ENCODE data around the gene PRR35. TPM values are rescaled to one million over a fixed set of nuclear protein-coding genes. Genes with fewer than 3 reads are reported as not detected.

PRR35 gene
- total RNA-seq, 2 experiments from 2014 or later: not detected

DNA sequence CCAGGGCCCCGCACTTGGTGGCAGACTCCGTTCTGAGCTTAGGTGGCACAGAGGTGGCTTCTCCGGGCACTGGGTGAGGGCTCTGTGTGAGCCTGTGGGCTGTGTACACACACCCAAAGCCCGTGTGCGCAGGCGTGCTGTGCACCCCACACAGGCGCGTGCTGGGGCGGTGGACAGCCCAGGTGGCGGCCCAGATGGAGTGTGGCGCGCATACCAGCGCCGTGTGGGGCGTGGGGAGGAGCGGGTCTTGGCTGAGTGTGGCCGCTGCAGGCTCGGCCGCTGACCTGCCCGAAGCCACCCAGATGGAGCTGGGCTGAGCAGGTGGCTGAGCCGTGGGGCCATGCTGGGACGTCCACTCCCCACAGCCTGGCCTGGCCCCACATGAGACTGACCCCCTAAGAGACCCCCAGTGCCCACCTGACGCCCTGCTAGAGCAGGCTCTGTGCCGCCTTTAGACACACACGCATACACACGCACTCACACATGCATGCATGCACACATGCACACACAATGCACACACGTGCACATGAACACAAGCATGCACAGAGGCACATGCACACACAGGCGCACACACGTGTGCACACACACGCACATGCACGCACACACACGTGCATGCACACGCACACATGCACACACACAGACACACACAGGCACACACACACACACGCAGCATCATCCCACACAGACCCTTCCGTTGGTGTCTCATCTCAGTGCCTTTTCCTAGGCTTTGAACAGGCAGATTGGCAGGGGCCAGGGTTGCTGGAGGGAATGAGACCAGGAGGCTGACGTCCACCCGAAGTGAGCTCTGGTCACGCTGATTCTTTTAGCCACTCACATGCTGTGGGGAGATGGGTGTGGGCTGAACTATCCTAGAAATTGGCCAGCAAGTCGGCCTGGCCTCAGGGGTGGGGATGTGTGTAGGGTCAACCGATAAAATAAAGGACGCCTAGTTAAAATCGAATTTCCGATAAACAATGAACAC is 2.1 kb downstream of the PRR35 start:
- H3K9me3 Mint-ChIP-seq (ENCODE audit: low read depth): no peaks in the 10 kb centered on the region
- H3K36me3 Mint-ChIP-seq (ENCODE audit: low read depth): no peaks in the 10 kb centered on the region
- intact Hi-C loops (cut with DNase I, micrococcal nuclease): no loop called here
- peaks cover 9% of the 10 kb centered on the region for H3K27me3 Mint-ChIP-seq
- POLR2A ChIA-PET: no interaction called here
- no peak overlapping the region for H3K27ac Mint-ChIP-seq
- CTCF ChIA-PET: no interaction called here
- DNase-seq (no peak), ATAC-seq (no peak)
- no peak overlapping the region for H3K4me3 Mint-ChIP-seq
- H3K4me1 Mint-ChIP-seq: peaks cover 9% of the 10 kb centered on the region

DNA sequence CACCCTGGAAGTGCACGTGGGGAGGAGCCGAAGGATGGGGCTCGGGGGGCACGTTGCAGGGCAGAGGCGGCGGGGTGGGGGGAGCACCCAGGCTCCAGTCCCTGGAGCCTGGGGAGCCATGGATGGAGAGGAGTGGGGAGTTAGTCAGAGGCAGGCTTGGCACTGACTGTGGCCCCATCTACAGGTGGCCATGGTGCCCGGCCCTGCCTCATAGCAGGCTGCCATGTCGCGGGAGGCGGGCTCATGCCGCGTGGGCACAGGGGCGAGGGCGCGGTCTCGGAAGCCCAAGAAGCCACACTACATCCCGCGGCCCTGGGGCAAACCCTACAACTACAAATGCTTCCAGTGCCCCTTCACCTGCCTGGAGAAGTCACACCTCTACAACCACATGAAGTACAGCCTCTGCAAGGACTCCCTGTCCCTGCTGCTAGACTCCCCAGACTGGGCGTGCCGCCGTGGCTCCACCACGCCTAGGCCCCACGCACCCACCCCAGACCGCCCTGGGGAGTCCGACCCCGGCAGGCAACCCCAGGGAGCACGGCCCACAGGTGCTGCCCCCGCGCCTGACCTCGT is 3.0 kb downstream of the PRR35 start:
- Mint-ChIP-seq H3K4me3 (no peak overlapping the region), H3K9me3 (ENCODE audit: low read depth) (no peaks in the 10 kb centered on the region), H3K36me3 (ENCODE audit: low read depth) (no peaks in the 10 kb centered on the region), H3K4me1 (peaks cover 9% of the 10 kb centered on the region), H3K27me3 (peaks cover 7% of the 10 kb centered on the region), H3K27ac (no peak overlapping the region)
- DNase-seq (no peak), ATAC-seq (no peak)
- intact Hi-C loops (cut with DNase I, micrococcal nuclease): no loop called here
- ChIA-PET CTCF (no interaction called here), POLR2A (no interaction called here)

DNA sequence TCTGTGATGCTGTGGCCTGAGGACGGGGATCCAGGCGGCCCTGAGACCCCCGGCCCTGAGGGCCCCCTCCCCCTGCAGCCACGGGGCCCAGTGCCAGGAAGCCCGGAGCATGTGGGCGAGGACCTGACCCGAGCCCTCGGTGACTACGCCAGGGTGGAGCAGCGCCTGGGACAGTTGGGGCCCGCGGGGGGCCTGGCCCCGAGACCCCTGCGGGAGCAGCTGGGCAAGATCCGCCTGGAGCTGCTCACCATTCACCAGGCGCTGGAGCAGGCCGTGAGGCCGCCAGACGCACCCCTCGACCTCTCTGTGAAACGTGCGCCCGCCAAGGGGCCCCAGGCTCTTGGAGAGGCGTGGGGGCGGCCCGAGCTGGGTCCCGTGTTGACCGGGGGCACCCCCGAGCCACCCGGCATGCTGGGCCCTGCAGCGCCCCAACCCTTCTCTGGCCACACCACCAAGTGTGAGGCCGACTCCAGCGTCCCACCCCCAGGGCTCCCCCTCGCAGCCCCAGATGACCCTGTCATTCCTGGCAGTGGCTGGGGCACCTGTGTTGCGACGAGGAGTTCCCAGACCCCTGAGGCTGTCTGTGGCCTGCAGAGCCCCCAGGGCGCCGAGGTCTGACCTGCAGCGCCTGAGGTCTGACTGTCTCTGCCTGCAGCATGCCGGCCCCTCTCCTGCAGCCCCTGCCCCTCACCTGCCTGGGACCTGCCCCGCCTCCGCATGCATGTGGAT is 4.7 kb downstream of the PRR35 start:
- intact Hi-C loops (cut with DNase I, micrococcal nuclease): no loop called here
- DNase-seq: no peak
- peaks cover 3% of the 10 kb centered on the region for H3K27me3 Mint-ChIP-seq
- no peaks in the 10 kb centered on the region for H3K36me3 Mint-ChIP-seq (ENCODE audit: low read depth)
- peaks cover 15% of the 10 kb centered on the region for H3K4me1 Mint-ChIP-seq
- ATAC-seq: no peak
- ChIA-PET CTCF (no interaction called here), POLR2A (no interaction called here)
- H3K27ac Mint-ChIP-seq: no peak overlapping the region
- H3K4me3 Mint-ChIP-seq: no peak overlapping the region
- H3K9me3 Mint-ChIP-seq (ENCODE audit: low read depth): no peaks in the 10 kb centered on the region

DNA sequence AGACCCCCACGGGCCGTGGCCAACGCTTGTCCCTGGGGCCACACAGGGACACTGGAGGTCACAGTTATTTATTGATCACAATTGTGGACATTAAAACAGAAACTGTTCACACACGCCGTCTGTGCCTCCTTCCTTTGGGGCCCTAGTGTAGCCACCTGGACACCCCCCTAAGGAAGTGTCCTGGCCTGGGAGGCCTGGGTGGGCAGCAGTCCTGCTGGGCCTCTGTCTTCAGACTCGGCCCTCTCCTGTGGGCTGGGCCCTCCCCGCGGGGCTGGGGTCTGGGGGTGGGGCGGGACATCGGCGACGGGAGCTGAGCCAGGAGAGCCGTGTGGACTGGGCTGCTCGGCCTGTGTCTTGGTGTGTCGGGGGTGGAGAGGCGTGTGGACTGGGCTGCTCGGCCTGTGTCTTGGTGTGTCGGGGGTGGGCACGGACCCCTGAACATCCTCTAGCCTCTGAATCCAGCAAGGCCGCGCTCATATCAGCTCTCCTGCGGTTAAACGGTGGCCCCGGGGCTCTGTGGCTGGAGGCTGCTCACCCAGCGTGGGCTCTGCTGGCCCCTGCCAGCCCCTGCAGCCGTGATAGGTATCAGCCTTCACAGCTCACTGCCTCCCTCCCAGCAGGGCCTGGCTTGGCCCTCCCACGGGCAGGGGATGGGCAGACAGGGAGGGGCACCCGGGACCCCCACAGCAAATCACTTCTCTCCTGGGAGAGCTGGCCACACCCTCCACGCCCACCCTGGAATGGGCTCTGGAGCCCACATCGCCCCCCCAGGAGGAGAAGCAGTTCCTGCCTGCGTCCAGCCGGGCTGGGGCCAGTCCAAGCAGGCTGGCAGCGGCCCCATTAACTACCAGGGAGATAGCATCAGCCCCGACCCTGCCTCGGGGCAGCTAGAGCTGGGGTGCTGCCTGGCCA is 5.5 kb downstream of the PRR35 start:
- H3K9me3 Mint-ChIP-seq (ENCODE audit: low read depth): no peaks in the 10 kb centered on the region
- peaks cover 3% of the 10 kb centered on the region for H3K27me3 Mint-ChIP-seq
- H3K36me3 Mint-ChIP-seq (ENCODE audit: low read depth): no peaks in the 10 kb centered on the region
- ChIA-PET POLR2A (no interaction called here), CTCF (no interaction called here)
- ATAC-seq (no peak), DNase-seq (no peak)
- H3K4me1 Mint-ChIP-seq: peaks cover 15% of the 10 kb centered on the region
- intact Hi-C loops (cut with DNase I, micrococcal nuclease): no loop called here
- H3K27ac Mint-ChIP-seq: no peak overlapping the region
- no peak overlapping the region for H3K4me3 Mint-ChIP-seq

DNA sequence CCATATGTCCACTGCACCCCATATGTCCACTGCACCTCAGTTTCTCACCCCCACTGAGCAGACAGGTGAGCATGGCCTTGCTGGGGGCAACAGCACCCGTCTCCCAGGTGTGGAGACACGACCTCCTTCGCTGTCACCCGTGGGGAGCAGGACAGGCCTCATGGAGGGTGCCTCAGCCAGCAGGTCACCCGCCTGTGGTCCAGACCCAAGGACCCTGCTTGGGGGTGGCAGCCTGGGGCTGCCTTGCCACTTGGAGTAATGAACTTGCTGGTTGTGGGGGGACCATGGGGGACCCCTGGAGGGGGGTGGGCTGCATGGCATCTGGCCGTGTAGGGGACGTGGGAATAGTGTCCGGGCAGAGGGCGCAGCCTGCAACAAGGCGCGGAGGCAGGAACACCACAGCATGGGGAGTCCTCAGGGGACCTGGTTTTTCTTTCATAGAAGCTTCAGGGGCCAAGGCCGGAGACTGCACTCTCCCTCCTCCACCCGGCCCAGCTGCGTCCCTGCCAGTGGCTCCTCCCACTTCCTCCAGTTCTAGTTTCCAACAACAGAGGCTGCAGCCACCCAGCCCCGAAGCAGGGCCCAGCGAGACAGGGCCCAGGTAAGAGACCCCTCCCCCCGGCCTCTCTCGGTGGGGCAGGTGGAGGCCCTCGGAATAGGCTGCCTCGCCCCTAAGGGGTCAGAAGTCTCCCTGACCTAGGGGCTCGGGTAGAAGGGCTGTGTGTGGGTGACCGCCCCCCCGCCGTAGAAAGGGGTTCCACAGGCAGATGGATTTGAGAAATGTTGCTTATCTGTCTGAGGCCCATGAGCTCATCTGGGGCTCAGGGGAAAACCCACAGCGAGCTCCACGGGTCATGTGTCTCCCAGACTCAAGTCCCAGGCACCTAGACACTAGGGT is 6.5 kb downstream of the PRR35 start, which contains the start of gene NHLRC4:
Gene NHLRC4, plus strand, starts transcription at position 531 of the 898 bp plus-strand sequence. CDS start 1,043 bp downstream, outside the sequence.
- intact Hi-C loops (cut with DNase I, micrococcal nuclease): no loop called here
- ATAC-seq: peak; percentile 69
- CTCF ChIA-PET: interaction anchor here (0.6 kb wide), 1 partner anchor 14 kb away, joined by 3 read pairs; no protein-coding TSS in a partner anchor
- Mint-ChIP-seq H3K36me3 (ENCODE audit: low read depth) (no peaks in the 10 kb centered on the region), H3K4me3 (peak within 1 kb of the TSS; percentile 32), H3K27ac (peak within 1 kb of the TSS; percentile 72), H3K4me1 (peaks cover 25% of the 10 kb centered on the region), H3K9me3 (ENCODE audit: low read depth) (no peaks in the 10 kb centered on the region), H3K27me3 (peaks cover 3% of the 10 kb centered on the region)
- POLR2A ChIA-PET: interaction anchor here (0.8 kb wide), 1 partner anchor 69 kb away, joined by 6 read pairs; no protein-coding TSS in a partner anchor
- peak; percentile 76 for DNase-seq

DNA sequence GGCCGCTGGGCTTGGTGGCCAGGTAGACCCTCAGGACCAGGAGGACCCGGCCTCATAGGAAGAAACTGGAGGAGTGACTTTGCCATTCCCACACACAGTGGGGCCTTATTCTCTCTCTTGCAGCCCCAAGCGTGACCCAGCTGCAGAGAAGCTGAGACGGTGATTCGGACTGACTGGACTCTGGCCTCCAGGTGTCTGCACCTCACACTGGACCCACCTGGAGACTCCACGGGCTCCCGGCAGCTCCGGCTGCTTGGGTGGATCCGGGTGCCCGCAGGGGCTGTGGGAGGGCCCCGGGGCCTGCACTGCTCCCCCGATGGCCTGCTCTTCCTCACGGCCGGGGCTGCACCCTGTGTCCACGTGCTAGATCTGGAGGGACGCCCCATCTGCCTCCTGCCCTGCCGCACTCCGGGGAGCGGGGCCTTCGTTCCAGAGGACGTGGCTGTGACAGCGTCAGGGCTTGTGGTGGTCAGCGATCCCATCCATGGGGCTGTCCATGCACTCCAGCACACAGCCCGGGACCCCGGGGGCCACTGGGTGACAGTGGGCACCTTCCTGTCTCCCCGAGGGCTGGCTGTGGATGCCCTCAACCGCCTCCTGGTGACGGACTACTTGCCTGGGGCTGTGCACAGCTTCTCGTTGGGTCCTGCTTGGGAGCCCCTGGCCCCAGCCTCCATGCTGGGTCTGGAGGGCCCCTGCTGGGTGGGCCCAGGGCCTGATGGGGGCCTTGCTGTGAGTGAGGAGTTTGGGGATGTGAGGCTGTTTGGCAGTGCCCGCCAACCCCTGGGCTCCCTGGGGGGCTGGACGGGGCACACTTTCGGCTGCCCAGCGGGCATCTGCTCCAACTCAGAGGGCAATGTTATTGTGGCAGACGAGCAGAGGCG is 7.4 kb downstream of the PRR35 start:
- H3K4me1 Mint-ChIP-seq: peaks cover 26% of the 10 kb centered on the region
- POLR2A ChIA-PET: no interaction called here
- H3K9me3 Mint-ChIP-seq (ENCODE audit: low read depth): no peaks in the 10 kb centered on the region
- ATAC-seq (no peak), DNase-seq (no peak)
- H3K27ac Mint-ChIP-seq: peak overlapping the region; percentile 72
- H3K4me3 Mint-ChIP-seq: peak overlapping the region; percentile 32
- intact Hi-C loops (cut with DNase I, micrococcal nuclease): no loop called here
- no peaks in the 10 kb centered on the region for H3K27me3 Mint-ChIP-seq
- H3K36me3 Mint-ChIP-seq (ENCODE audit: low read depth): no peaks in the 10 kb centered on the region
- CTCF ChIA-PET: interaction anchor here (0.6 kb wide), 1 partner anchor 13 kb away, joined by 3 read pairs; no protein-coding TSS in a partner anchor

DNA sequence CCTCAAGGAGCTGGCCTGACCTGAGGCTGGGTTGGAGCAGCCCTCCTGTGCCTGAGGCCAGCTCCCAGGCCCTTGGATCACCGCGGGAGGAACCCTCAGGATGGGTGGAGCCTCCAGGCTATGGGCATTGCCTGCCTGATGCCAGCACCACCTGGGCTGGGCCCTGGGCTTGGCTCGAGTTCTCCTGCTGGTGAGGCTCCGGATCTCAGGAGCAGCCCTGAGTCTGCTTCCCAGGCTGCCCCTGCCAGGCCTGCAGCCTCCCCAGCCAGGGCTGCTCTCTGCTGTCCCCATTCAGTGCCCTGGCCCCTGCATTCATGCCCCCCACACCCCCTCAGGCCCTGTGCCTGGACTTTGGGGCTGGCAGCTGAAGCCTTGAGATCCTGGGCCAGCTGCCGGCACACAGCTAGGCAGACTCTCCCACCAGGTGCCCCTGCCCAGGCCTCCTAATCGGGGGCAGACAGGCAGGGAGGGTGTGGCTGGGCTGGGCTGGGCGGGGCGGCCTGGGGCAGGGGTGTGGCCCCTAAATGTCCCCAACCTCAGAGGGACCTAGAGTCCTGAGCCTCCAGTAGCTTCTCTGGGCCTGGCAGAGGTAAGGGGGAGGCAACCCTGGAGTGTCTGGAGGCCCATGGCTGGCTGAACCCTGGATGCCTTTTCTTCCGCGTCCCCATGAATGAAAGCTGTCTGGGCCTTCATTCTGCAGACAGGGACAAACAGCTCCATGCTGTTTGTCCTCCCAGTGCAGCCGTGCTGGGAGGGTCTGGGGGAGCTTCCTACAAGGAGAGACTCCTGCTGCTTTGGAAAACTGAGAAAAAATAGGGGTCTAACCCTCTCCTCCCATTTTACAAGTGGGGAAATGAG is 8.4 kb downstream of the PRR35 start:
- intact Hi-C loops (cut with DNase I, micrococcal nuclease): loop anchor here in 1 of 2 experiments (1.0 kb wide), 5 partner anchors 21 to 166 kb away; partner anchors contain the start of genes CAPN15, METTL26 and WDR90
- no peaks in the 10 kb centered on the region for H3K9me3 Mint-ChIP-seq (ENCODE audit: low read depth)
- H3K27me3 Mint-ChIP-seq: no peaks in the 10 kb centered on the region
- H3K27ac Mint-ChIP-seq: peak overlapping the region; percentile 92
- DNase-seq (no peak), ATAC-seq (no peak)
- peaks cover 26% of the 10 kb centered on the region for H3K4me1 Mint-ChIP-seq
- H3K4me3 Mint-ChIP-seq: peak overlapping the region; percentile 78
- ChIA-PET POLR2A (no interaction called here), CTCF (no interaction called here)
- H3K36me3 Mint-ChIP-seq (ENCODE audit: low read depth): no peaks in the 10 kb centered on the region

DNA sequence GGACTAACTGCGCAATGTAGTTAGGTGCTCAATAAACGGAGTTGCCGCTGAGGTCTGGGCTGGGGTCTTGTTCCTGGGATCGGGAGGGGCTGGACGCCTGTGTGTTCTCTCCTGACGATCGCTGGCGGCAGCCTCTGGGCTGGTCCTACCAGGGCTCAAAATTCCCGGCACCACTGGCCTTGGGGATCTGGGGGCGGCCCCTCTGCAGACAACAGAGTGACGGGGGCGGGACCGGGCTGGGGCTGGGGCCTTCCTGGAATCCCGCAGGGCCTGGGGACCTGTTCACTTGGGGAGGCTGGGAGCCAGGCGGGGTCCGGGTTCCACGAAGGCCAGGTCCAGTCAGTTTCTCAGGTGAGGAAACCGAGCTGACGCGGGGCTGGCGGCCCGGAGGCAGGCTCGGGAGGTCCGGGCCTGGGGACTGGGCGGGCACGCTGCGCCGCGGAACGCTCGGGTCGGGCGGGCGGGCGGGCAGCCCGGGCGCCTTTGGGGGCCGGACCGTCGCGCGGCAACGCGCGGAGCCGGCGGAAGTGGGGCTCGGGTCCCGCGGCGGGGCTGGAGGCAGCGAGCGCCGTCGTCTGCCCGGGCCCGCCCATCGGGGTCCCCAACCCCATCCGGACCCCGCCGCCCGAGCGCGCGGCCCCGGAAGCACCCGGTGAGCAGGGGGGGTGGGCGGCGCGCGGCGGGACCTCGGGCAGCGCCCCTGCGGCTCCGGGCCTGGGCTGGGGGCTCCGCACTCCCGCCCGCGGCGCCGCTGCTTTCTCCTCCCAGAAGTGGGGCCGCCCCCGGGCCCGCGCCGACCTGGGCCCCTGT is 9.5 kb downstream of the PRR35 start, which contains the start of gene PIGQ:
Gene PIGQ, plus strand, starts transcription at position 524 of the 810 bp plus-strand sequence. CDS start 4,107 bp downstream, outside the sequence.
- Mint-ChIP-seq H3K9me3 (ENCODE audit: low read depth) (no peaks in the 10 kb centered on the region), H3K27me3 (no peaks in the 10 kb centered on the region), H3K4me1 (peaks cover 26% of the 10 kb centered on the region), H3K27ac (peak within 1 kb of the TSS; percentile 92), H3K4me3 (peak within 1 kb of the TSS; percentile 79), H3K36me3 (ENCODE audit: low read depth) (no peaks in the 10 kb centered on the region)
- ChIA-PET CTCF (no interaction called here), POLR2A (no interaction called here)
- ATAC-seq: peak; percentile 70
- peak; percentile 79 for DNase-seq
- intact Hi-C loops (cut with DNase I, micrococcal nuclease): loop anchor here (1.0 kb wide), 6 partner anchors 20 to 199 kb away; partner anchors contain the start of genes CAPN15 (in 1 of the 2), METTL26 (in 1 of the 2), MRPL28 (in 1 of the 2) and WDR90 (in 1 of the 2)

All from activated CD4-positive, alpha-beta T cell treated with anti-CD3 and anti-CD28 coated beads for 36 hours (primary cell).